ENCODE results near the gene RFTN1. TPM values are rescaled to one million over a fixed set of nuclear protein-coding genes. Genes with fewer than 3 reads are reported as not detected.

RFTN1 gene
- total and polyA plus RNA-seq, 12 donors = 8.3 to 35.7 (median 17.4) TPM

DNA sequence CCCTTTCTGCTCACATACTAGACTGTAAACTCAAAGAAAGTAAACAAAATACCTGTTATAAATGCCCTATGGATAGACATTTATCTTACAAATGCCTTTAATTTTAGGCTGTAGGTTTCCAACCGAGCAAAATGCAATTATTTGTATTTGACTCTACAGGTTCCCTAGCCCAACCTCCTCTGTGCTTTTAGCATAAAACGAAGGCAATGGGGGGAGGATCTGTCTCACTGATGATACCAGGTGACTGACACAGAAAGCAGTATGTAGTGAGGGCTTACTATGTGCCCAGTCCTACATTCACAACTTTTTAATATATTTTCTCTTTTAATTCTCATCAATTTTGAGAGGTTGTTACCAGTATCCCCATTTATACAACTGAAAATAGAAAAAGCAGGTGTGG lies 161.1 kb downstream of the RFTN1 start:
- H3K27me3 ChIP-seq = no peaks in the 10 kb centered on the region
- no peaks in the 10 kb centered on the region for H3K36me3 ChIP-seq (replicated peaks in 1 of 2)
- no peak for TF ChIP-seq POLR2A (IDR thresholded peaks at IDR 0.05)
- TF ChIP-seq, protein P1, sequence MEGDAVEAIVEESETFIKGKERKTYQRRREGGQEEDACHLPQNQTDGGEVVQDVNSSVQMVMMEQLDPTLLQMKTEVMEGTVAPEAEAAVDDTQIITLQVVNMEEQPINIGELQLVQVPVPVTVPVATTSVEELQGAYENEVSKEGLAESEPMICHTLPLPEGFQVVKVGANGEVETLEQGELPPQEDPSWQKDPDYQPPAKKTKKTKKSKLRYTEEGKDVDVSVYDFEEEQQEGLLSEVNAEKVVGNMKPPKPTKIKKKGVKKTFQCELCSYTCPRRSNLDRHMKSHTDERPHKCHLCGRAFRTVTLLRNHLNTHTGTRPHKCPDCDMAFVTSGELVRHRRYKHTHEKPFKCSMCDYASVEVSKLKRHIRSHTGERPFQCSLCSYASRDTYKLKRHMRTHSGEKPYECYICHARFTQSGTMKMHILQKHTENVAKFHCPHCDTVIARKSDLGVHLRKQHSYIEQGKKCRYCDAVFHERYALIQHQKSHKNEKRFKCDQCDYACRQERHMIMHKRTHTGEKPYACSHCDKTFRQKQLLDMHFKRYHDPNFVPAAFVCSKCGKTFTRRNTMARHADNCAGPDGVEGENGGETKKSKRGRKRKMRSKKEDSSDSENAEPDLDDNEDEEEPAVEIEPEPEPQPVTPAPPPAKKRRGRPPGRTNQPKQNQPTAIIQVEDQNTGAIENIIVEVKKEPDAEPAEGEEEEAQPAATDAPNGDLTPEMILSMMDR (IDR thresholded peaks at IDR 0.05) = no peak
- intact Hi-C loops (cut with DNase I) = no loop called here
- no peaks in the 10 kb centered on the region for H3K4me1 ChIP-seq (replicated peaks in 1 of 2)
- DNase-seq = no peak
- H3K4me3 ChIP-seq = no peak overlapping the region
- no peak overlapping the region for H3K27ac ChIP-seq
- WGBS, 4 donors = 53 to 73% (median 67%) methylated on average over 2 of the region's 2 CpGs
- H3K9me3 ChIP-seq (replicated peaks in 1 of 3) = no peaks in the 10 kb centered on the region

DNA sequence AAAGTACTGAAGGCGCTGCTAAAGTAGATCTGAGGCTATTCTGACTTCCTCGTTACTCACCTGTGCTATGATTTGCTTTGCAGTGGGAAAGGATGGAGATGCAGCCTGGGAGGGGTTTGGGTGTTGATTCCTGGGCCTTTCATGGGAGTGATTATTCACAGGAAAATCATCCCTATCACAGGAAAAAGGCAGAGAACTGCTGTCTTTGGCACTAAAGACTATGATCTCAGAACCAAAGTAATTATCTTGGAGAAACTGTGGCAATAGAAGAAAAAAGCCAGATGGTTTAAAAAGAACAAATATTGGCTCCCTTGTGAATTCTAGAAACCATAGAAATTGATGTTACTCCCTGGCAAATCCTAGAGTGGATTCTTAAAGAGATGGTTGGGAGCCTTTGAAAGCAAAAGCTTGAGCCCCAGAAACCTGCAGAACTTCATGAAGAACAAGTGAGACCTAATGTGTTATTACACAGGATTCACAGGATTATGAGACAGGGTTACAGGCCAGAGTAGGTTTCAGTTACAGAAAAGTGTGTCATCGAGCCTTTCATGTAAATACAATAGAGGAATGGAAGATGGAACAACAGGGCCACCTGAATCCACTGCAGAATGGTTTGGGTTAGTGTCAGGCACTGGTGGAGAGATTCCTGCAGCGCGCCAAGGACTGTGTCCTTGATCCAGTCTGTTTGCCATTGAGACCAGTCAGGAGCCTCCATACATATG lies 162.7 kb downstream of the RFTN1 start:
- Histone ChIP-seq H3K36me3 (replicated peaks in 1 of 2) (no peaks in the 10 kb centered on the region), H3K4me1 (replicated peaks in 1 of 2) (no peaks in the 10 kb centered on the region), H3K27ac (no peak overlapping the region), H3K27me3 (no peaks in the 10 kb centered on the region), H3K9me3 (replicated peaks in 1 of 3) (no peaks in the 10 kb centered on the region), H3K4me3 (no peak overlapping the region)
- WGBS, 4 donors = 86 to 95% (median 90%) methylated on average over 5 of the region's 5 CpGs
- no peak for DNase-seq
- intact Hi-C loops (cut with DNase I) = no loop called here
- TF ChIP-seq, protein P1 (IDR thresholded peaks at IDR 0.05) = no peak
- no peak for TF ChIP-seq POLR2A (IDR thresholded peaks at IDR 0.05)

DNA sequence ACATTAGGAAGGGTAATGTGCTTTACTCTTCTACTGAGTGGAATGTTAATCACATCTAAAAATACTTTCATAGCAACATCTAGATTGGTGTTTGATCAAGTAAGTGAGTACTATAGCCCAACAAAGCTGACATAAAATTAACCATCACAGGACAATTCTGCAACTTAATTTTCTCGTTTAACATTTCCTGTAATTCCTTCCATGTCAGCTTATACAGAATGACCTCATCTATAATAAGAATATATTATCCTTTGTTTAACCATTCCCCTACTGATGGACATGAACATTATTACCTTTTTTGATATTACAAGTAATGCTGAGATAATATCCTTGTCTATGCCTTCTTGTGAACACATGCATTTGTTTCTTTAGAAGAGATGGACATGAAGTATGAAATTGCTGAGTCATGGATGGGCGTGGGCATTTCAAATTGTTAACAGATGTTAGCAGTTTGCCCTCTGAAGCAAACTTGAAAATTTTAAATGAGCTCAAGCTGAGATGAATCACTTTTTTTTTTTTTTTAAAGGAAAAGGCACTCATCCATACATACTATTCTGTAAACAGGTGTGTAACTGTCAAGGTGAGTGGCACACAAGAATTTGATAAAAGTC lies 163.4 kb downstream of the RFTN1 start:
- WGBS, 4 donors = 40 to 53% (median 47%) methylated on average over 2 of the region's 2 CpGs
- no peak for DNase-seq
- Histone ChIP-seq H3K27me3 (no peaks in the 10 kb centered on the region), H3K36me3 (replicated peaks in 1 of 2) (no peaks in the 10 kb centered on the region), H3K27ac (no peak overlapping the region), H3K4me1 (replicated peaks in 1 of 2) (no peaks in the 10 kb centered on the region), H3K4me3 (no peak overlapping the region), H3K9me3 (replicated peaks in 1 of 3) (no peaks in the 10 kb centered on the region)
- no peak for TF ChIP-seq POLR2A (IDR thresholded peaks at IDR 0.05)
- TF ChIP-seq, protein P1 (IDR thresholded peaks at IDR 0.05) = no peak
- intact Hi-C loops (cut with DNase I) = no loop called here

DNA sequence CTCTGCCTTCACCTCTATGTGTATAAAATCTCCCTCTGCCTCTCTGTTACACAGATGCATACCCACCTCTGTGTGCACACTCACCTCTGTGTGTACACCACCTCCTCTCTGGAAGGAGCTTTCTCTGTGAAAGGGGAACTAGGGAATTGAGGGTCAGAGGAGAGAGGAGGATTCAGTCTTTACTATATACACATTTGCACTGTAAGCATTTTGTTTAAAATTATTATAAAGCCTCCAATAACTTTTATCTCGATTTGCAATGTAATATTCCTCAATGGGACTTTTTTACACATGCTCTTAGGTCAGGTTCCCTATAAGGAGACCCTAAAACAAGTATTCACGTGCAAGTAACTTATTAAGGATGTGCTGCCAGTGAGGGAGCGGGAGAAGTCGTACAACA lies 166.0 kb downstream of the RFTN1 start:
- Histone ChIP-seq H3K27ac (no peak overlapping the region), H3K36me3 (replicated peaks in 1 of 2) (no peaks in the 10 kb centered on the region), H3K4me3 (no peak overlapping the region), H3K27me3 (no peaks in the 10 kb centered on the region), H3K4me1 (replicated peaks in 1 of 2) (no peaks in the 10 kb centered on the region), H3K9me3 (replicated peaks in 1 of 3) (no peaks in the 10 kb centered on the region)
- TF ChIP-seq, protein P1 (IDR thresholded peaks at IDR 0.05) = no peak
- TF ChIP-seq POLR2A (IDR thresholded peaks at IDR 0.05) = no peak
- DNase-seq = no peak
- 87 to 94% (median 88%) methylated on average over 4 of the region's 4 CpGs for WGBS, 4 donors
- intact Hi-C loops (cut with DNase I) = no loop called here
